Fibroblast of peridontal ligament (primary cell): ENCODE results near the gene RORC.
"Not testable (repeated sequence)": the region's sequence is repeated elsewhere in the genome, so short reads cannot be mapped to it uniquely, and the experiment has no call there.

Experiments used
- DNase-seq: peaks from one replicate; pipeline ENCODE4 v3.0.0-alpha.2; 2010; ENCODE audit errors: extremely low read depth

The RORC gene

DNA sequence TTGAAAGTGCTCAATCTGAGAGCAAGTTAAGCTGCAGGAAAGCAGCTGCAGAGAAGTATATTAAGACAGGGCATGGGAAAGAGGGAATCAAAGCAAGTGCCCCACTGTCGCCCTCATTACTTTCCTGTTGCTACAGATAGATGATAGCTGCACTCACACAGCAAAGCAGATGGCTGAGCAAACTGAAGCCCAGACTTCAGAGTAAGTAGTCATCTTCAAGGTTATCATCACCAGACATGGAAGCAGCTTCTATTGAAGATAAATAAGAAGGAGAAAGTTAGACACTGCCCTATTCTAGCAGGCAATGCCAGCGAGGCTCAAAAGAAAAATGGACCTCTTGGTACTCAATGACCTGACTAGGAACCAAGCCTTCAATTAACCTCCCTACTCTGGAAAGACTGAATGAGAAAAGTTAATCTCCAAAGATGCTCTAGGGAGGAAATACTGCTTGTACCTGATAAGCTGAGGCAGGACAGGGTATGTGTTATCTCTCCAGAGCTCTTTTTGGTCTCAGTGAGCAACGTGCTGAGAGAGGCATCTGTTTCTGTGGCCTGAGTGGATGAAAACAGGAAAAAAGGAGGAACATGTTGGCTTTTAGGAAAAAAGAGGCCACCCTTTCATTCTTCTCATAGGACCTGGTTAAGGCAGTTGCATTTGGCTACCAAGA, 57.2 kb downstream of the RORC start:
- no peak for DNase-seq

DNA sequence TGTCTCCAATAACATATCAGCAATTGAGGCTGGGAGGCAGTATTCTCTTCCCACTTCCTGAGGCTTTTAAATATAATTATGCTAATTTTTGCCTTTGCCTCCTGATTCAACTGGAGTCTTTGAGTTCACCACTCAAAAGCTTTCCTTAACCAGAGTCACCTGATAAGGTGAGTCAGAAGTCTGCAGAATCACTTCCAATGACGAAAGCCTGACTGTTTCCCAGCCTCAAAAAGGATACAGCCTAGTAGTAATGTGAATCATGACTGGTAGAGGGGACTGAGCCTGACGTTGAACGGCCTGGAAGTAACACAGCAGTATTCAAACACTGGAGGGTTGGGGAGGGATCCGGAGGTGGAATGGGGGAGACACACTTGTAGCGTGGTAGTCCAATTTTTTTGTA, 57.9 kb downstream of the RORC start:
- peak; percentile 29 for DNase-seq

DNA sequence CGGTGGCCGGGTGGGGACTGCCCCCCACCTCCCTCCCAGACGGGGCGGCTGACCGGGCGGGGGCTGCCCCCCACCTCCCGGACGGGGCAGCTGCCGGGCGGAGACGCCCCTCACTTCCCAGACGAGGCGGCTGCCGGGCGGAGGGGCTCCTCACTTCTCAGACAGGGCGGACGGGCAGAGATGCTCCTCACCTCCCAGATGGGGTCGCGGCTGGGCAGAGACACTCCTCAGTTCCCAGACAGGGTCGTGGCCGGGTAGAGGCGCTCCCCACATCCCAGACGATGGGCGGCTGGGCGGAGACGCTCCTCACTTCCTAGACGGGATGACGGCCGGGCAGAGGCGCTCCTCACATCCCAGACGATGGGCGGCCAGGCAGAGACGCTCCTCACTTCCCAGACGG, 62.3 kb downstream of the RORC start:
- not testable (repeated sequence) for DNase-seq

DNA sequence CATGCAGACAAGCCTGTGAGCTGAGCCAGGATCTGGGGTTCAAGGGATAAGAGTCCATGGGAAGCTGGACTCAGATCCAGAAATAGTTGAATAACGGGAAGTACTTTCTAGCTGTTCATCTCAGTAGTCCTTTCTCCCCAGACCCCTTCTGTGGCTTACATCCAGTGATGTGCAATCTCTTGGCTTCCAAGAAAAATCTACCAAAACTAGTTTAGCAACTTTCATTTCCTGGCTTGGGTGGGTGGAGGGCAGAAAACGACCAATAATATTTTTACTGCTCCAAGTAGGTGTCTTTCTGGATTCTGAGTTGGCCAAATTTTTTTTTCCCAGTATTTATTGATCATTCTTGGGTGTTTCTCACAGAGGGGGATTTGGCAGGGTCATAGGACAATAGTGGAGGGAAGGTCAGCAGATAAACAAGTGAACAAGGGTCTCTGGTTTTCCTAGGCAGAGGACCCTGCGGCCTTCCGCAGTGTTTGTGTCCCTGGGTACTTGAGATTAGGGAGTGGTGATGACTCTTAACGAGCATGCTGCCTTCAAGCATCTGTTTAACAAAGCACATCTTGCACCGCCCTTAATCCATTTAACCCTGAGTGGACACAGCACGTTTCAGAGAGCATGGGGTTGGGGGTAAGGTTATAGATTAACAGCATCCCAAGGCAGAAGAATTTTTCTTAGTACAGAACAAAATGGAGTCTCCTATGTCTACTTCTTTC, 63.1 kb downstream of the RORC start:
- DNase-seq = not testable (repeated sequence)

DNA sequence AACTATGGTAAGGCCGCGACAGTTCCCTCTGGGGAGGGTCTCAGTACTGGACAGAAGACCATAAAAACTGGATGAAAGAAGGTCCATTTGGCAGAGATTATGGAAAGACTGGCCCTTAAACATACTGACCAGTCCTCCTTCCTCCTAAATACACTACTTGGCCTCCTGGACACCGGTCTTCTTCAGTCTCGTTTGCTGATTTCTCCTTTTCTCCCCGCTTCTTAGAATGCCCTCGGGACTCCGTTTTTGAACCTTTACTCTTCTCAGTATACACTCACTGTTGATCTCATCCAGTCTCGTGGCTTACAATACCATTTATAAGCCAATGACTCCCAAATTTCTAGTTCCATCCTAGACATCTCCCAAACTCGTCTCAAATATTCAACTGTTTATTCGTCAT, 67.6 kb downstream of the RORC start:
- DNase-seq = peak; percentile 23

DNA sequence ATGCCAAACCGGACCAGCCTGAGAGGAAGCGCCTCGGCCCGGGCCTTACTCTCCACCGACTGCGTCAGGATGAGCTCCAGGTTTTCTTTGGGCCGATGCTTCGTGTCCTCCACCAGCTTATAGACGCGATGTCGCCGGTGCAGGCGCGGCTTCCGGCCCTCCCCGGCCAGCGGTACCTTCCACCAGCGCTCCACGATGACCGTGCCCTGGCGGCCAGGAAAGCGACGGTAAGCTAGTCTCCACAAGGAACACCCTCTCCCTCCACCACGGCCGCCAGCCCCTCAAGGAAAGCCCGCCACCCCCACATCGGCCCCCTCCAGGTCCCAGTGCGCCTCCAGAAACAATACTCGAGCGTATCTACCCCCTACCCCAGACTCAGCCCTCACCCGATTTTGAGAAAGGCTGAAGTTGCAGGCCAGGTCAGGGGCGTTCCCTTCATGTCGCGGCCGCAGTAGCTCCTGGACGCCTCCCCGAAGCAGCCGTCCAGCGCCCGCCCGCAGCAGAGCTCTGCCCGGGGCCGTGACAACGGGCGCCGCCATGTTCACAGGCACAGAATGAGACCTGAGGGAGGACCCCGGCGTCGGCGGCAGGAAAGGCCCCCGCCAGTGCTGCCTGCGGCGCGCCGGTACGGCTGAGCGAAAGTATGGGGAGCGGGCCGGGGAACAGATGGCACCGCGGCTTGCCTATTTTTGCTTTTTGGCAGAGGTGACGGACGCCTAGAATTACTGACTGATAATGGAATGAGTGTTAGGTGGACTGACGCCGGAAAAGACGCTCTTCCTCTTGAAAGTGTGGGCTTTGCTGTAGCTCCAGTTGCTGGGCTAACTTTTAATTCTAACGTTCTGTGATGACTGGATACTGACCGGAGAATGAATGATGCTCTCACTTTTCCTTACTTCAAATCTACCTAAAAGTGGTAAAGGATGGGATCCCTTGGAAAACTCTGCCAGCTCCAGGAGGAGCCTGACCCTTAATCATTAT, 68.4 kb downstream of the RORC start, which contains the start of gene MRPL9:
MRPL9 (minus strand) TSS at position 556 of the 981 bp plus-strand sequence; CDS start at position 539, 17 bp downstream.
- peak; percentile 66 for DNase-seq

DNA sequence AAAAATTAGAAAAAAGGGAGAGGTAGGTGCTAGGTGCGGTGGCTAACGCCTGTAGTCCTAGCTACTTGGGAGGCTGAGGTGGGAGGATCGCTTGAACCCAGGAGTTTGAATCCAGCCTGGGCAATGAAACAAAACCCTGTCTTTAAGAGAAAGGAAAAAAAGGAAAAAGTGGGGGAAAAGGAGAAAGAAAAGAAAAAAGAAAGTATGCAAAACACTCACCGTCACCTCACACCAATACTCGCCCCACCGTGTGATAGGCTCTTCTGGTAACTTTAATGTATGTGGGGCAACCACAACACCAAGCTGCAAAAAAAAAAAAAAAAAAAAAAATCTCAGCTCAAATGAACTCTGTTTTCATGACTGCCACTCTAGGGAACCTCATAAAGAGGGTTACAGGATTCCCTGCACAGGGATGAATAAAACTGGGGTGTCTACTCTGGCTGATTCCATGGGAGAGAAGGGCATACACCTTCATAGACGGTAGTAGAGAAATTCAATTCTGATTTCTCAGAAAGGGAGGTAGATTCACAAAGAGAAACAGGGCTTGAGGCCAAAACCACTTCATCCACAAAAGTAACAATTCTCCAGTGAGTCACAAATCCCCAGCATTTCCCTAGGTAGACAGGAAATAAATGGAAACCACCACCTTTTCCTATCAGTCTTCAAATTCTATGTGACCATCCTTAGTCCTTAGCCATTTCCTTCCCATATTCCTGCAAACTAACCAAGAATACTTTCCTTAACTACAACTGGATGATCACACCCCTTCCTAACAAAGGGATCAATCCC, 70.8 kb downstream of the RORC start:
- DNase-seq = no peak

DNA sequence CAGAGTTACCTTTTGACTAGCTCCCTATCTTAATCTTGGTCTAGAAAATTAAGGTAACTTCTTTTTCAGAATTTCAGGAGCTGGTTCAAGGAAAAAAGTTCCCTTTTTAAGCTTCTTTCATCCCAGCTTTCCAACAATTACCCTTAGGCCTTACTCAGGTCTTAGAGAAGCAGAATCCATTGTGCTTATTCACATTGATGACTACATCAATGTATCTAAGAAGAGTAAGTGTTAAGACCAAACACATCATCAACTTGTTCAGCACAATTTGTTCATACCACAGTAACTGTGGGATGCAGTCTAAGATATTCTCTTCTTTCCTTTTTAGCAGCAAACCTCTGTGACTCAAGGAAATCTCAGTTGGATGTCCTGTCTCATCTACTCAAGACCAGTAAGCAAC, 72.4 kb downstream of the RORC start:
- DNase-seq = no peak

DNA sequence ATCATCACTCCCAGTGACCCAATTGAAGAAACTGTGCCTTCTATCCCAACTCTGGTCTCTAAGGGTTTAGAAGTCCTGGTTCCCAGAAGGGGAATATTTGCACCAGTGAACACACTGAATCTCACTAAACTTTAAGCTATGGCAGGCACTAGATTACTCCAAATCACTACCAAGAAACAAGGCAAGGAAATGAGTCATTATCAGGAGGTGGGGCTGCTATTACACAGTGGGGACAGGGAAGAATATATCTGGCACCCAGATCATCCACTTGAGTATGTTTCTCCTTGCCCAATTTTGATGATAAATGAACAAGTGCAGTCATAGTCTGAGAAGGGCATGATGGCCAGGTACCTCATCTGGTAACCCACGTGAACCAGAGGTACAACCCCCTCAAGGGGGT, 75.3 kb downstream of the RORC start:
- DNase-seq = no peak
